Right renal pelvis (tissue), 4 donors: ENCODE data around the gene MRPL55. TPM values are rescaled to one million over a fixed set of nuclear protein-coding genes. Genes with fewer than 3 reads are reported as not detected.
"Not testable (repeated sequence)": the region's sequence is repeated elsewhere in the genome, so short reads cannot be mapped to it uniquely, and the experiment has no call there.

Experiments
- DNase-seq, 4 donors: peaks; one replicate each; pipeline ENCODE4 v3.0.0-alpha.2; 2013; ENCODE audit warnings: low read depth in 4 of 4, low spot score in 3 of 4, missing footprints in 1 of 4
- polyA plus RNA-seq, 4 donors: library from polyadenylated mRNA; unstranded; fragments of 120-200 nt; gene quantifications; one replicate each; pipeline ENCODE4 v1.2.1, GENCODE V29; 2013; ENCODE audit not compliant: insufficient read length in 4 of 4

Gene MRPL55
- polyA plus RNA-seq, 4 donors: 38.7 to 54.9 (median 42.9) TPM

DNA sequence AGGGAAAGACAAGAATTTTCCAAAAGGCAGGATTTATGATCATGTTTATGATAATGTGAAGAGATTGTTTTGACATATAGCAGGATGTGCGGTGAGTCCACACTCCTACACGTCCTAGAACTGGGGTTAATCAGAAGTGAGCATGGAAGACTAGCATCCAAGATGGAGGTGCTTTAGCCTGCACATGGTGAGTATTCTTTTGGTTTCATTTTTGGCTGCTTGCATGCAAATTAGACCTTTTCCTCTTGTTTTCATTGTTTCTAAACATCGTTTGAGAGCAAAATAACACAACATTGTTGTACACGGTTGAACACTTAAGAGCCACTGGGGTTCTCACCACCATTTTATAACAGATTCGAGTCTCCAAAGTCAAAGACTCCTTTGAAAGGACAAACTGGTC is 16.1 kb upstream of the MRPL55 start:
- DNase-seq: no peak

GRCh38 chr1:228123505-228123904 is 14.4 kb upstream of the MRPL55 start:
- no peak for DNase-seq

- no peak for DNase-seq
Measured at GRCh38 chr1:228122921-228123441, 13.9 kb upstream of the MRPL55 start.

GRCh38 chr1:228120857-228121489 is 11.9 kb upstream of the MRPL55 start:
- DNase-seq: no peak

DNA sequence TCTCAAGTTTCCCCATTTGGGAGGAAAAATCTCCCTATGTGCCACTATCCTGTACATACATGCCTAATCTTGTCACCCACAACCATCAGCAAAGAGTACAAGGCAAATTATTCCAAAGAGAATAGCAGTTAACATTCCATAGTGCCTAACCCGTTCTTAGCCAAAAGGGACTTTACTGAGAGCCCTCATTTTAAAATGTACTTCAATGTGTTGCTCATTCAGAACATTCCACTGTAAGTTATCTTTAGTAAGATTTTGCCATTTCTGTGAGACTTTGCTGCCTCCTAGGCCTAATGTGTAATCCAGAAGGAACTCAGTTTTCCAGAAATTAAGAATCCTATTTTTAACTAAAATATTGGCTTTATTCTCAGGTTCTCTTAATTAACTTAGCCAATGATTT is 11.3 kb upstream of the MRPL55 start:
- no peak for DNase-seq

DNA sequence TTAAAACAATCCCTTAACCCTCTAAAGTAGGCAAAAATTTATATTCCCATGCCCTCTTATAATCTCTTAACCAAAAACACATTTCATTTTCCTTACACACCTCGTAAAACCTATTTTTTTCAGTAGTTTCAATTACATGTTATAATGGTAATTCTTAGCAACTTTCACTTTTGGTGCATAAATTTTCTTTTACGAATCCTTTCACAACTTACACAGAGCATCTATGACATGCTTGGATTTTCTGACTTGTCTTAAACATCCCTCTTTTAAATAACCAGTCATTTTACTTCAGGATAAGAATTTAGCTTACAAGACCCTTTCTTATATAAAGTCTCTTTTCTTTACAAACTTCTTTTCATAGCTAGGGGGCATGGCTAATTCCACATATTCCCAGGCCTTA is 8.9 kb upstream of the MRPL55 start:
- DNase-seq: no peak

GRCh38 chr1:228117335-228117734 is 8.2 kb upstream of the MRPL55 start:
- no peak for DNase-seq

- no peak for DNase-seq
Measured at GRCh38 chr1:228114827-228115226, 5.7 kb upstream of the MRPL55 start.

GRCh38 chr1:228112617-228113016 is 3.5 kb upstream of the MRPL55 start:
- DNase-seq: no peak

DNA sequence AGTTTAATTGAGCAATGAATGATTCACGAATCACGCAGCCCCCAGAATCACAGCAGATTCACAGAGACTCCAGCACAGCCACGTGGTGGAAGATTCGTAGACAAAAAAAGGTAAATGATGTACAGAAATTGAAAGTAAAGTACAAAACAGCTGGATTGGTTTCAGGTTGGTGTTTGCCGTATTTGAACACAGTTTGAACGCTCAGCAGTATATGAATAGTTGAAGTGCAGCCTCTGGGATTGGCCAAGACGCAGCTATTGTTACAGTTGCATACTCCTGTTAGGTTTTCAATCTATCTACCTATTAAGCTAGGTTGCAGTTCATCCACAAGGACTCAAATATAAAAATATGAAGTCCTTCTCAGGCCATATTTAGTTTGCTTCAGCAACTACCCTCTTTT is 3.1 kb upstream of the MRPL55 start:
- DNase-seq: no peak

GRCh38 chr1:228111315-228111714 is 2.2 kb upstream of the MRPL55 start:
- DNase-seq: not testable (repeated sequence)

GRCh38 chr1:228110556-228110955 is 1.5 kb upstream of the MRPL55 start:
- no peak for DNase-seq

DNA sequence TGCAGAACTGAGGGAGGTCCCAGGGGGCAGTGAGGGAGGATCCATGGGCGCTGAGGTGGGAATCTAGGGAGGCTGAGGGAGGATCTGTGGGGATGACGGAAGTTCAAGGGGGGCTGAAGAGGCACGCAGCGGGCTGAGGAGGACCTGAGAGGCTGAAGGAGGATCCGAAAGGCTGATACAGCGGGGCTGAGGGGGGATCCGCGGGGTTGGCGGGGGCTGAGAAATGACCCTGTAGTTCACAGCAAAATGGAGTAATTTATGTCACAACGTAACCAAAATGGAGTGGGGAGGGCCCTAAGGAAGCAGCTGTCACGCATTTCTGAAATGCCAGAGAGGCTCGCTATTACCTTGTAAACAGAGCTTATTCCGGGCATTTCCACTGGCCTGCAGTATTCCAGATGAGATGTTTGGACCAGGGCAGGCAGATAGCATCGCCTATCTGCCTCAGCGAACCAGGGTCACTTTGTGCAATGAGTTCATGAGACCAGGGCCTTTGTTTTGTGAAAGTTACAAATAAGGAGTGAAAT is 926 bp upstream of the MRPL55 start:
- peak in 2 of 4 donors; percentile 19 to 25 for DNase-seq

DNA sequence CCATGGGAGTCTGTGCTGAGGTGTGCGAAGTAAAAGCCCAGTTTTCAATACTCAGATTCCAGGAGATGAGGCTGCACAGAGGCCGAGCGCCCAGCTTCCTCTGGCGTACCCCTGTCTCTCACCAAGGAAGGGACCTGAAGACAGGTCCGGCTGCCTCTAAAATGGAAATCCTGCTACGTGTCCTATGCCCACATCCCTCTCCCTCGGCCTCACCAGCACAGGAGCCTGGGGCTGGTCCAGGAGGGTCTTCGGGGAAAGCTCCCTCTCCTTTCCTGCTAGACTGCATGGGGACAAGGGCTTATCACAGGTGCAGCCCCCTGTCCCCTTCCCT is 392 bp downstream of the MRPL55 start:
- no peak for DNase-seq

- no peak for DNase-seq
Measured at GRCh38 chr1:228108055-228108690, 926 bp downstream of the MRPL55 start.

GRCh38 chr1:228107636-228108035 is 1.5 kb downstream of the MRPL55 start:
- DNase-seq: no peak

DNA sequence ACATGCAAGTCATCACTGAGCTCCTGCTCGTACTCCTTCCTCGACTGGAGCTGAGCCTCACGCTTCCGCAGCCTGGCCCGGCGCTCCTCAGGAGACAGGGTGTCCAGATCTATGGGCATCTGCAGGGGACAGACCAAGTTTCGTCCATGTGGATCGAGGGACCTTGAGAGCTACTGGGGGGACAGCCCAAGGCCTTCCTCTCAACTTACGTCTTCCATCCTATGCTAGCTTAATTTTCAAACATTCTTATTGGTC is 2.4 kb downstream of the MRPL55 start:
- DNase-seq: no peak

GRCh38 chr1:228105996-228106799 is 2.9 kb downstream of the MRPL55 start:
- no peak for DNase-seq

GRCh38 chr1:228105270-228105995 is 3.7 kb downstream of the MRPL55 start:
- DNase-seq: no peak

GRCh38 chr1:228104526-228105269 is 4.4 kb downstream of the MRPL55 start:
- no peak for DNase-seq
